GM12878 (cell line): ENCODE measurements around the gene DBR1. TPM values are rescaled to one million over a fixed set of nuclear protein-coding genes. Genes with fewer than 3 reads are reported as not detected.

Experiments
- ATAC-seq: fragments of 200-7000 bp; cut with Tn5 transposase; 3 replicates; pipeline ENCODE4 v1.9.1; 2020; ENCODE audit warnings: mild to moderate bottlenecking, moderate library complexity
- BruUV-seq: library from RNA; stranded (reverse); fragments of 400-500 nt; replicated peaks from 2 replicates; lab custom pipeline; 2021; lab: Mats Ljungman, UMichigan
- CTCF ChIA-PET: fragments of 300-600 bp; sonication (Branson Sonifier 250); formaldehyde crosslinking; extraction: SDS; loops from one replicate; lab custom pipeline; 2021; ENCODE audit warnings: inconsistent platforms; lab: Yijun Ruan, JAX
- POLR2A ChIA-PET: fragments of 350-600 bp; formaldehyde crosslinking; extraction: SDS; loops from one replicate; lab custom pipeline; 2021; ENCODE audit warnings: inconsistent platforms; lab: Charles Lee
- RAD21 ChIA-PET: fragments of 300-600 bp; sonication (Branson Sonifier 250); formaldehyde crosslinking; loops from one replicate; lab custom pipeline; 2023; ENCODE audit warnings: antibody characterized with exemption; ENCODE audit not compliant: unreplicated experiment; lab: Charles Lee
- SMC1A ChIA-PET: fragments of 300-600 bp; sonication (Branson Sonifier 250); formaldehyde crosslinking; loops from one replicate; lab custom pipeline; 2023; ENCODE audit not compliant: unreplicated experiment, uncharacterized antibody; lab: Charles Lee
- DNase-seq: peaks from one replicate; pipeline ENCODE4 v3.0.0-alpha.2; 2011; ENCODE audit warnings: low read depth, low spot score
- FAIRE-seq: peaks from 3 replicates; lab custom pipeline; 2011; peaks lifted over from hg19 to GRCh38; lab: Jason Lieb, UNC
- H2AFZ ChIP-seq: 2 replicates; pipeline ENCODE4 v1.6.0; 2011; ENCODE audit warnings: low read depth, low read length, control low read depth; ENCODE audit not compliant: control insufficient read depth
- H3K27ac ChIP-seq: 2 replicates; pipeline ENCODE4 v1.5.1; 2011; ENCODE audit warnings: control low read depth; ENCODE audit not compliant: control insufficient read depth, insufficient read depth
- H3K27me3 ChIP-seq, 2 experiments: replicated peaks in 1 of 2; 2 replicates each; pipeline versions ENCODE4 v1.6.0 to v1.6.1; 2011; ENCODE audit warnings: low read length in 1 of 2; ENCODE audit not compliant: control insufficient read depth in 2 of 2, insufficient read depth in 2 of 2
- H3K36me3 ChIP-seq, 2 experiments: 2 replicates each; pipeline ENCODE4 v1.5.1; 2011; ENCODE audit warnings: low read length in 1 of 2; ENCODE audit not compliant: control insufficient read depth in 2 of 2, insufficient read depth in 2 of 2
- H3K4me1 ChIP-seq: 2 replicates; pipeline ENCODE4 v1.6.1; 2011; ENCODE audit warnings: mild to moderate bottlenecking, low read length, moderate library complexity, mixed read lengths; ENCODE audit not compliant: control insufficient read depth, insufficient read depth
- H3K4me2 ChIP-seq: 2 replicates; pipeline ENCODE4 v1.6.0; 2011; ENCODE audit warnings: control low read depth; ENCODE audit not compliant: control insufficient read depth, insufficient read depth
- H3K4me3 ChIP-seq: fragments of 200-600 bp; sonication (generic); 2 replicates; pipeline ENCODE4 v1.5.1; 2016
- H3K79me2 ChIP-seq: 2 replicates; pipeline ENCODE4 v1.6.0; 2011; ENCODE audit warnings: low read length; ENCODE audit not compliant: control insufficient read depth, insufficient read depth
- H3K9ac ChIP-seq: 2 replicates; pipeline ENCODE4 v1.8.0; 2011; ENCODE audit warnings: low read length, control low read depth, mixed read lengths; ENCODE audit not compliant: control insufficient read depth, insufficient read depth
- H3K9me3 ChIP-seq: replicated peaks from 3 replicates; pipeline ENCODE4 v1.5.1; 2011; ENCODE audit warnings: mild to moderate bottlenecking, low read length; ENCODE audit not compliant: control insufficient read depth, insufficient read depth
- H4K20me1 ChIP-seq: 2 replicates; pipeline ENCODE4 v1.6.0; 2011; ENCODE audit not compliant: control insufficient read depth, insufficient read depth
- BCLAF1 ChIP-seq: fragments of 450-650 bp; IDR thresholded peaks from 2 replicates; pipeline ENCODE4 v1.6.1; 2017; ENCODE audit warnings: antibody characterized with exemption, mild to moderate bottlenecking, moderate library complexity
- IKZF1 ChIP-seq: fragments of 450-650 bp; conservative IDR thresholded peaks from 2 replicates; pipeline ENCODE4 v1.6.1; 2017; ENCODE audit warnings: antibody characterized with exemption, mild to moderate bottlenecking
- NFYA ChIP-seq: IDR thresholded peaks from 2 replicates; pipeline ENCODE4 v1.6.1; 2011; ENCODE audit warnings: low read depth, mild to moderate bottlenecking, low read length, improper control_type of control experiment, borderline replicate concordance
- NR2C1 ChIP-seq: fragments of 450-650 bp; IDR thresholded peaks from 2 replicates; pipeline ENCODE4 v1.6.1; 2017; ENCODE audit warnings: antibody characterized with exemption, mild to moderate bottlenecking, moderate library complexity
- RAD51 ChIP-seq: fragments of 450-650 bp; IDR thresholded peaks from 2 replicates; pipeline ENCODE4 v1.6.1; 2016; ENCODE audit warnings: moderate library complexity, mild to moderate bottlenecking, inconsistent platforms
- RCOR1 ChIP-seq: conservative IDR thresholded peaks from 2 replicates; pipeline ENCODE4 v1.6.1; 2012; ENCODE audit warnings: low read depth, low read length, improper control_type of control experiment
- ZNF592 ChIP-seq: fragments of 450-650 bp; IDR thresholded peaks from 2 replicates; pipeline ENCODE4 v1.6.1; 2017; ENCODE audit warnings: mild to moderate bottlenecking, moderate library complexity
- WGBS: methylation state at CpG from one replicate; pipeline ENCODE4 v1.1.6; 2016; ENCODE audit warnings: low lambda C conversion rate; ENCODE audit not compliant: insufficient replicate concordance, insufficient coverage; ENCODE audit errors: missing lambda C conversion rate; 5-methylcytosine and 5-hydroxymethylcytosine counted together
- in situ Hi-C: fragments of 300-500 bp; cut with MboI; formaldehyde crosslinking; loops from 9 replicates; pipeline ENCODE4 v1.14.3; 2018; ENCODE audit warnings: mixed read lengths
- intact Hi-C: fragments of 100-400 bp; cut with micrococcal nuclease; formaldehyde crosslinking; loops from one replicate; pipeline ENCODE4 v1.14.2; 2022; ENCODE audit not compliant: unreplicated experiment
- polyA plus RNA-seq, 11 experiments: library from polyadenylated mRNA; depleted of rRNA in 4 of 11; unstranded in 6 of 11; stranded (reverse) in 5 of 11; fragments of >200 nt; fragmentation: Nextera tagmentation in 4 of 11; fragmentation: Illumina TruSeq in 1 of 11; extraction: Ambion mirVana in 4 of 11; extraction: Trizol in 1 of 11; gene quantifications; 1 replicate in 1 of 11; 2 replicates in 10 of 11; pipeline versions ENCODE4 v1.2.1 to v1.2.3, GENCODE V29; 2011 to 2016; ENCODE audit warnings: inconsistent platforms in 2 of 11, missing spikeins in 2 of 11, low read depth in 1 of 11
- total RNA-seq, 4 experiments: library from RNA; depleted of rRNA in 3 of 4; stranded (reverse); fragments of >200 nt in 3 of 4; fragmentation: Illumina TruSeq in 1 of 4; extraction: Trizol in 1 of 4; gene quantifications; 2 replicates each; pipeline versions ENCODE4 v1.2.1 to v1.2.3, GENCODE V29; 2013 to 2021

The DBR1 gene
- total and polyA plus RNA-seq, 10 of the 15 experiments (the other 5 are each of a cell fraction or from before 2014, with no cell fraction given), result 4.1 to 17.3 (median 15.8) TPM

- Histone ChIP-seq H3K4me2 (no peak overlapping the region), H3K27ac (no peak overlapping the region), H3K9ac (no peak overlapping the region), H3K4me1 (no peaks in the 10 kb centered on the region), H3K9me3 (no peaks in the 10 kb centered on the region), H3K36me3 (no peaks in the 10 kb centered on the region), H3K27me3 (peaks cover 0 to 2% of the 10 kb centered on the region in 2 experiments; a peak in 1 of 4 replicates), H2AFZ (no peak overlapping the region), H3K79me2 (no peaks in the 10 kb centered on the region), H3K4me3 (no peak overlapping the region), H4K20me1 (no peaks in the 10 kb centered on the region)
- TF ChIP-seq BCLAF1 (no peak), IKZF1 (no peak), RCOR1 (no peak), NR2C1 (no peak), RAD51 (no peak), NFYA (no peak), ZNF592 (no peak)
- no TSS peak for BruUV-seq
- RAD21 ChIA-PET, result no interaction called here
- no peak for ATAC-seq
- FAIRE-seq, result no peak
- CTCF ChIA-PET, result no interaction called here
- intact Hi-C loops, result no loop called here
- 22% methylated on average over 3 of the region's 3 CpGs for WGBS
- DNase-seq, result no peak
- in situ Hi-C loops, result no loop called here
- SMC1A ChIA-PET, result no interaction called here
- POLR2A ChIA-PET, result no interaction called here
Observed at GRCh38 chr3:138135146-138135832, 39.4 kb downstream of the DBR1 start.
